Measurements from ENCODE around the gene SLC25A13.

The SLC25A13 gene

GRCh38 chr7:96244244-96244991 is 77.5 kb downstream of the SLC25A13 start:
- Histone ChIP-seq H3K27me3 (ENCODE audit: control insufficient read depth in 1 of 2, insufficient read depth in 2 of 2, low read length in 2 of 2) (no peaks in the 10 kb centered on the region), H3K36me3 (ENCODE audit: control insufficient read depth in 2 of 2, insufficient read depth in 2 of 2, low read length in 2 of 2) (no peaks in the 10 kb centered on the region), H3K4me1 (ENCODE audit: control insufficient read depth, insufficient read depth, low read length) (no peaks in the 10 kb centered on the region), H3K4me3 (ENCODE audit: low read length in 2 of 2) (no peak overlapping the region), H3K27ac (ENCODE audit: low read length) (no peak overlapping the region), H3K9ac (ENCODE audit: low read length in 2 of 2) (no peak overlapping the region), H3K9me3 (ENCODE audit: control insufficient read depth in 2 of 2, low read length in 2 of 2) (no peaks in the 10 kb centered on the region)

GRCh38 chr7:96243241-96243640 is 78.7 kb downstream of the SLC25A13 start:
- Histone ChIP-seq H3K27me3 (ENCODE audit: control insufficient read depth in 1 of 2, insufficient read depth in 2 of 2, low read length in 2 of 2) (no peaks in the 10 kb centered on the region), H3K9ac (ENCODE audit: low read length in 2 of 2) (no peak overlapping the region), H3K4me1 (ENCODE audit: control insufficient read depth, insufficient read depth, low read length) (no peaks in the 10 kb centered on the region), H3K27ac (ENCODE audit: low read length) (no peak overlapping the region), H3K4me3 (ENCODE audit: low read length in 2 of 2) (no peak overlapping the region), H3K36me3 (ENCODE audit: control insufficient read depth in 2 of 2, insufficient read depth in 2 of 2, low read length in 2 of 2) (no peaks in the 10 kb centered on the region), H3K9me3 (ENCODE audit: control insufficient read depth in 2 of 2, low read length in 2 of 2) (no peaks in the 10 kb centered on the region)

GRCh38 chr7:96241855-96242254 is 80.0 kb downstream of the SLC25A13 start:
- no peaks in the 10 kb centered on the region for H3K9me3 ChIP-seq (ENCODE audit: control insufficient read depth in 2 of 2, low read length in 2 of 2)
- no peak overlapping the region for H3K27ac ChIP-seq (ENCODE audit: low read length)
- no peak overlapping the region for H3K9ac ChIP-seq (ENCODE audit: low read length in 2 of 2)
- H3K27me3 ChIP-seq (ENCODE audit: control insufficient read depth in 1 of 2, insufficient read depth in 2 of 2, low read length in 2 of 2): no peaks in the 10 kb centered on the region
- no peaks in the 10 kb centered on the region for H3K36me3 ChIP-seq (ENCODE audit: control insufficient read depth in 2 of 2, insufficient read depth in 2 of 2, low read length in 2 of 2)
- no peaks in the 10 kb centered on the region for H3K4me1 ChIP-seq (ENCODE audit: control insufficient read depth, insufficient read depth, low read length)
- no peak overlapping the region for H3K4me3 ChIP-seq (ENCODE audit: low read length in 2 of 2)

GRCh38 chr7:96238976-96239766 is 82.7 kb downstream of the SLC25A13 start:
- Histone ChIP-seq H3K4me1 (ENCODE audit: control insufficient read depth, insufficient read depth, low read length) (peaks cover 7% of the 10 kb centered on the region), H3K27ac (ENCODE audit: low read length) (no peak overlapping the region), H3K9ac (ENCODE audit: low read length in 2 of 2) (no peak overlapping the region), H3K27me3 (ENCODE audit: control insufficient read depth in 1 of 2, insufficient read depth in 2 of 2, low read length in 2 of 2) (no peaks in the 10 kb centered on the region), H3K9me3 (ENCODE audit: control insufficient read depth in 2 of 2, low read length in 2 of 2) (no peaks in the 10 kb centered on the region), H3K36me3 (ENCODE audit: control insufficient read depth in 2 of 2, insufficient read depth in 2 of 2, low read length in 2 of 2) (no peaks in the 10 kb centered on the region), H3K4me3 (ENCODE audit: low read length in 2 of 2) (no peak overlapping the region)

GRCh38 chr7:96238474-96238873 is 83.4 kb downstream of the SLC25A13 start:
- Histone ChIP-seq H3K4me1 (ENCODE audit: control insufficient read depth, insufficient read depth, low read length) (peaks cover 7% of the 10 kb centered on the region), H3K36me3 (ENCODE audit: control insufficient read depth in 2 of 2, insufficient read depth in 2 of 2, low read length in 2 of 2) (peaks cover 0 to 2% of the 10 kb centered on the region in 2 donors), H3K9me3 (ENCODE audit: control insufficient read depth in 2 of 2, low read length in 2 of 2) (no peaks in the 10 kb centered on the region), H3K4me3 (ENCODE audit: low read length in 2 of 2) (no peak overlapping the region), H3K27ac (ENCODE audit: low read length) (no peak overlapping the region), H3K9ac (ENCODE audit: low read length in 2 of 2) (no peak overlapping the region), H3K27me3 (ENCODE audit: control insufficient read depth in 1 of 2, insufficient read depth in 2 of 2, low read length in 2 of 2) (no peaks in the 10 kb centered on the region)

GRCh38 chr7:96237040-96237439 is 84.9 kb downstream of the SLC25A13 start:
- Histone ChIP-seq H3K9ac (ENCODE audit: low read length in 2 of 2) (no peak overlapping the region), H3K27me3 (ENCODE audit: control insufficient read depth in 1 of 2, insufficient read depth in 2 of 2, low read length in 2 of 2) (no peaks in the 10 kb centered on the region), H3K4me3 (ENCODE audit: low read length in 2 of 2) (no peak overlapping the region), H3K9me3 (ENCODE audit: control insufficient read depth in 2 of 2, low read length in 2 of 2) (no peaks in the 10 kb centered on the region), H3K27ac (ENCODE audit: low read length) (no peak overlapping the region), H3K36me3 (ENCODE audit: control insufficient read depth in 2 of 2, insufficient read depth in 2 of 2, low read length in 2 of 2) (peaks cover 0 to 2% of the 10 kb centered on the region in 2 donors), H3K4me1 (ENCODE audit: control insufficient read depth, insufficient read depth, low read length) (peaks cover 7% of the 10 kb centered on the region)

GRCh38 chr7:96236198-96237039 is 85.5 kb downstream of the SLC25A13 start:
- Histone ChIP-seq H3K9me3 (ENCODE audit: control insufficient read depth in 2 of 2, low read length in 2 of 2) (no peaks in the 10 kb centered on the region), H3K9ac (ENCODE audit: low read length in 2 of 2) (no peak overlapping the region), H3K4me1 (ENCODE audit: control insufficient read depth, insufficient read depth, low read length) (peaks cover 7% of the 10 kb centered on the region), H3K36me3 (ENCODE audit: control insufficient read depth in 2 of 2, insufficient read depth in 2 of 2, low read length in 2 of 2) (peaks cover 0 to 2% of the 10 kb centered on the region in 2 donors), H3K27me3 (ENCODE audit: control insufficient read depth in 1 of 2, insufficient read depth in 2 of 2, low read length in 2 of 2) (no peaks in the 10 kb centered on the region), H3K4me3 (ENCODE audit: low read length in 2 of 2) (no peak overlapping the region), H3K27ac (ENCODE audit: low read length) (peak overlapping the region; percentile 0)

GRCh38 chr7:96235281-96235680 is 86.6 kb downstream of the SLC25A13 start:
- Histone ChIP-seq H3K36me3 (ENCODE audit: control insufficient read depth in 2 of 2, insufficient read depth in 2 of 2, low read length in 2 of 2) (peaks cover 0 to 2% of the 10 kb centered on the region in 2 donors), H3K9ac (ENCODE audit: low read length in 2 of 2) (no peak overlapping the region), H3K9me3 (ENCODE audit: control insufficient read depth in 2 of 2, low read length in 2 of 2) (no peaks in the 10 kb centered on the region), H3K4me3 (ENCODE audit: low read length in 2 of 2) (no peak overlapping the region), H3K4me1 (ENCODE audit: control insufficient read depth, insufficient read depth, low read length) (peaks cover 7% of the 10 kb centered on the region), H3K27ac (ENCODE audit: low read length) (no peak overlapping the region), H3K27me3 (ENCODE audit: control insufficient read depth in 1 of 2, insufficient read depth in 2 of 2, low read length in 2 of 2) (no peaks in the 10 kb centered on the region)

GRCh38 chr7:96233528-96234154 is 88.3 kb downstream of the SLC25A13 start:
- no peak overlapping the region for H3K9ac ChIP-seq (ENCODE audit: low read length in 2 of 2)
- H3K9me3 ChIP-seq (ENCODE audit: control insufficient read depth in 2 of 2, low read length in 2 of 2): no peaks in the 10 kb centered on the region
- no peak overlapping the region for H3K4me3 ChIP-seq (ENCODE audit: low read length in 2 of 2)
- H3K27ac ChIP-seq (ENCODE audit: low read length): no peak overlapping the region
- peaks cover 0 to 2% of the 10 kb centered on the region in 2 donors for H3K36me3 ChIP-seq (ENCODE audit: control insufficient read depth in 2 of 2, insufficient read depth in 2 of 2, low read length in 2 of 2)
- no peaks in the 10 kb centered on the region for H3K27me3 ChIP-seq (ENCODE audit: control insufficient read depth in 1 of 2, insufficient read depth in 2 of 2, low read length in 2 of 2)
- peaks cover 7% of the 10 kb centered on the region for H3K4me1 ChIP-seq (ENCODE audit: control insufficient read depth, insufficient read depth, low read length)

GRCh38 chr7:96233084-96233483 is 88.8 kb downstream of the SLC25A13 start:
- no peak overlapping the region for H3K27ac ChIP-seq (ENCODE audit: low read length)

More at GRCh38 chr7:96233084-96233483, 88.8 kb downstream of the SLC25A13 start:
- H3K27me3 ChIP-seq (ENCODE audit: control insufficient read depth in 1 of 2, insufficient read depth in 2 of 2, low read length in 2 of 2): no peaks in the 10 kb centered on the region
- H3K4me1 ChIP-seq (ENCODE audit: control insufficient read depth, insufficient read depth, low read length): peaks cover 7% of the 10 kb centered on the region
- H3K36me3 ChIP-seq (ENCODE audit: control insufficient read depth in 2 of 2, insufficient read depth in 2 of 2, low read length in 2 of 2): peaks cover 0 to 2% of the 10 kb centered on the region in 2 donors
- no peak overlapping the region for H3K9ac ChIP-seq (ENCODE audit: low read length in 2 of 2)
- H3K9me3 ChIP-seq (ENCODE audit: control insufficient read depth in 2 of 2, low read length in 2 of 2): no peaks in the 10 kb centered on the region
- H3K4me3 ChIP-seq (ENCODE audit: low read length in 2 of 2): no peak overlapping the region
